ENCODE measurements around the gene EDRF1.

Gene EDRF1

GRCh38 chr10:125797994-125798662, 78.6 kb downstream of the EDRF1 start:
- Histone ChIP-seq H3K27ac (ENCODE audit: low read depth, low read length) (no peak overlapping the region), H3K4me3 (ENCODE audit: low read depth in 1 of 5, low read length in 5 of 5) (no peak overlapping the region), H3K9ac (ENCODE audit: low read length in 5 of 5) (no peak overlapping the region), H3K9me3 (ENCODE audit: control insufficient read depth in 5 of 5, low read length in 5 of 5) (no peaks in the 10 kb centered on the region), H3K27me3 (ENCODE audit: control insufficient read depth in 5 of 5, insufficient read depth in 4 of 5, low read length in 5 of 5) (no peaks in the 10 kb centered on the region), H3K4me1 (ENCODE audit: control insufficient read depth in 5 of 5, insufficient read depth in 5 of 5, low read length in 5 of 5) (no peaks in the 10 kb centered on the region), H3K36me3 (ENCODE audit: control insufficient read depth in 5 of 5, insufficient read depth in 5 of 5, low read length in 5 of 5) (peaks cover 9 to 81% (median 48%) of the 10 kb centered on the region in 5 donors)

GRCh38 chr10:125799451-125800182, 80.1 kb downstream of the EDRF1 start:
- Histone ChIP-seq H3K27me3 (ENCODE audit: control insufficient read depth in 5 of 5, insufficient read depth in 4 of 5, low read length in 5 of 5) (no peaks in the 10 kb centered on the region), H3K27ac (ENCODE audit: low read depth, low read length) (no peak overlapping the region), H3K36me3 (ENCODE audit: control insufficient read depth in 5 of 5, insufficient read depth in 5 of 5, low read length in 5 of 5) (peaks cover 9 to 68% (median 42%) of the 10 kb centered on the region in 5 donors), H3K4me3 (ENCODE audit: low read depth in 1 of 5, low read length in 5 of 5) (no peak overlapping the region), H3K9ac (ENCODE audit: low read length in 5 of 5) (no peak overlapping the region), H3K4me1 (ENCODE audit: control insufficient read depth in 5 of 5, insufficient read depth in 5 of 5, low read length in 5 of 5) (peaks cover 0 to 8% (median 0%) of the 10 kb centered on the region in 5 donors), H3K9me3 (ENCODE audit: control insufficient read depth in 5 of 5, low read length in 5 of 5) (no peaks in the 10 kb centered on the region)

GRCh38 chr10:125801574-125801973, 82.1 kb downstream of the EDRF1 start:
- Histone ChIP-seq H3K9me3 (ENCODE audit: control insufficient read depth in 5 of 5, low read length in 5 of 5) (no peaks in the 10 kb centered on the region), H3K4me3 (ENCODE audit: low read depth in 1 of 5, low read length in 5 of 5) (no peak overlapping the region), H3K27me3 (ENCODE audit: control insufficient read depth in 5 of 5, insufficient read depth in 4 of 5, low read length in 5 of 5) (no peaks in the 10 kb centered on the region), H3K9ac (ENCODE audit: low read length in 5 of 5) (no peak overlapping the region), H3K36me3 (ENCODE audit: control insufficient read depth in 5 of 5, insufficient read depth in 5 of 5, low read length in 5 of 5) (peaks cover 16 to 68% (median 43%) of the 10 kb centered on the region in 5 donors), H3K4me1 (ENCODE audit: control insufficient read depth in 5 of 5, insufficient read depth in 5 of 5, low read length in 5 of 5) (peaks cover 0 to 8% (median 5%) of the 10 kb centered on the region in 5 donors), H3K27ac (ENCODE audit: low read depth, low read length) (no peak overlapping the region)

- no peak overlapping the region for H3K27ac ChIP-seq (ENCODE audit: low read depth, low read length)
- no peaks in the 10 kb centered on the region for H3K27me3 ChIP-seq (ENCODE audit: control insufficient read depth in 5 of 5, insufficient read depth in 4 of 5, low read length in 5 of 5)
- H3K36me3 ChIP-seq (ENCODE audit: control insufficient read depth in 5 of 5, insufficient read depth in 5 of 5, low read length in 5 of 5), result peaks cover 18 to 70% (median 46%) of the 10 kb centered on the region in 5 donors
Observed at GRCh38 chr10:125802131-125802530, 82.6 kb downstream of the EDRF1 start.

GRCh38 chr10:125802739-125803138, 83.2 kb downstream of the EDRF1 start:
- no peaks in the 10 kb centered on the region for H3K27me3 ChIP-seq (ENCODE audit: control insufficient read depth in 5 of 5, insufficient read depth in 4 of 5, low read length in 5 of 5)
- no peak overlapping the region for H3K4me3 ChIP-seq (ENCODE audit: low read depth in 1 of 5, low read length in 5 of 5)
- H3K9ac ChIP-seq (ENCODE audit: low read length in 5 of 5), result no peak overlapping the region
- no peak overlapping the region for H3K27ac ChIP-seq (ENCODE audit: low read depth, low read length)
- H3K4me1 ChIP-seq (ENCODE audit: control insufficient read depth in 5 of 5, insufficient read depth in 5 of 5, low read length in 5 of 5), result peaks cover 0 to 15% (median 5%) of the 10 kb centered on the region in 5 donors
- H3K36me3 ChIP-seq (ENCODE audit: control insufficient read depth in 5 of 5, insufficient read depth in 5 of 5, low read length in 5 of 5), result peaks cover 22 to 69% (median 46%) of the 10 kb centered on the region in 5 donors
- H3K9me3 ChIP-seq (ENCODE audit: control insufficient read depth in 5 of 5, low read length in 5 of 5), result no peaks in the 10 kb centered on the region

More at GRCh38 chr10:125802131-125802530, 82.6 kb downstream of the EDRF1 start:
- no peak overlapping the region for H3K9ac ChIP-seq (ENCODE audit: low read length in 5 of 5)
- H3K4me3 ChIP-seq (ENCODE audit: low read depth in 1 of 5, low read length in 5 of 5), result no peak overlapping the region
- no peaks in the 10 kb centered on the region for H3K9me3 ChIP-seq (ENCODE audit: control insufficient read depth in 5 of 5, low read length in 5 of 5)
- H3K4me1 ChIP-seq (ENCODE audit: control insufficient read depth in 5 of 5, insufficient read depth in 5 of 5, low read length in 5 of 5), result peaks cover 0 to 12% (median 5%) of the 10 kb centered on the region in 5 donors

GRCh38 chr10:125808047-125808446, 88.5 kb downstream of the EDRF1 start:
- H3K4me3 ChIP-seq (ENCODE audit: low read depth in 1 of 5, low read length in 5 of 5), result no peak overlapping the region
- no peak overlapping the region for H3K9ac ChIP-seq (ENCODE audit: low read length in 5 of 5)
- H3K9me3 ChIP-seq (ENCODE audit: control insufficient read depth in 5 of 5, low read length in 5 of 5), result no peaks in the 10 kb centered on the region
- no peak overlapping the region for H3K27ac ChIP-seq (ENCODE audit: low read depth, low read length)
- H3K4me1 ChIP-seq (ENCODE audit: control insufficient read depth in 5 of 5, insufficient read depth in 5 of 5, low read length in 5 of 5), result peaks cover 0 to 15% (median 8%) of the 10 kb centered on the region in 5 donors
- H3K36me3 ChIP-seq (ENCODE audit: control insufficient read depth in 5 of 5, insufficient read depth in 5 of 5, low read length in 5 of 5), result peaks cover 27 to 62% (median 48%) of the 10 kb centered on the region in 5 donors
- no peaks in the 10 kb centered on the region for H3K27me3 ChIP-seq (ENCODE audit: control insufficient read depth in 5 of 5, insufficient read depth in 4 of 5, low read length in 5 of 5)

- Histone ChIP-seq H3K4me3 (ENCODE audit: low read depth in 1 of 5, low read length in 5 of 5) (no peak overlapping the region), H3K9me3 (ENCODE audit: control insufficient read depth in 5 of 5, low read length in 5 of 5) (no peaks in the 10 kb centered on the region), H3K27me3 (ENCODE audit: control insufficient read depth in 5 of 5, insufficient read depth in 4 of 5, low read length in 5 of 5) (no peaks in the 10 kb centered on the region), H3K9ac (ENCODE audit: low read length in 5 of 5) (no peak overlapping the region), H3K27ac (ENCODE audit: low read depth, low read length) (no peak overlapping the region), H3K4me1 (ENCODE audit: control insufficient read depth in 5 of 5, insufficient read depth in 5 of 5, low read length in 5 of 5) (peaks cover 0 to 10% (median 3%) of the 10 kb centered on the region in 5 donors), H3K36me3 (ENCODE audit: control insufficient read depth in 5 of 5, insufficient read depth in 5 of 5, low read length in 5 of 5) (peaks cover 32 to 72% (median 59%) of the 10 kb centered on the region in 5 donors)
Observed at GRCh38 chr10:125811251-125811650, 91.7 kb downstream of the EDRF1 start.

- H3K9ac ChIP-seq (ENCODE audit: low read length in 5 of 5), result peak overlapping the region in 1 of 5 donors; percentile 18
- no peak overlapping the region for H3K4me3 ChIP-seq (ENCODE audit: low read depth in 1 of 5, low read length in 5 of 5)
- peaks cover 22 to 62% (median 50%) of the 10 kb centered on the region in 5 donors for H3K36me3 ChIP-seq (ENCODE audit: control insufficient read depth in 5 of 5, insufficient read depth in 5 of 5, low read length in 5 of 5)
- H3K9me3 ChIP-seq (ENCODE audit: control insufficient read depth in 5 of 5, low read length in 5 of 5), result no peaks in the 10 kb centered on the region
- H3K27ac ChIP-seq (ENCODE audit: low read depth, low read length), result no peak overlapping the region
- peaks cover 0 to 6% (median 1%) of the 10 kb centered on the region in 5 donors for H3K4me1 ChIP-seq (ENCODE audit: control insufficient read depth in 5 of 5, insufficient read depth in 5 of 5, low read length in 5 of 5)
- H3K27me3 ChIP-seq (ENCODE audit: control insufficient read depth in 5 of 5, insufficient read depth in 4 of 5, low read length in 5 of 5), result no peaks in the 10 kb centered on the region
Observed at GRCh38 chr10:125812128-125812750, 92.7 kb downstream of the EDRF1 start.
